Smooth muscle cell (in vitro differentiated cells): Measurements from ENCODE around the gene SGSH. TPM values are rescaled to one million over a fixed set of nuclear protein-coding genes. Genes with fewer than 3 reads are reported as not detected.

Experiments used
- DNase-seq: peaks from one replicate; lab custom pipeline; 2025; ENCODE audit not compliant: unreplicated experiment; lab: John Stamatoyannopoulos, UW
- H2AFZ ChIP-seq: fragments of 200-600 bp; sonication (generic); 2 replicates; pipeline ENCODE4 v1.6.0; 2016; ENCODE audit warnings: antibody characterized with exemption, low read depth, mild to moderate bottlenecking
- H3F3A ChIP-seq: fragments of 200-600 bp; sonication (generic); 2 replicates; pipeline ENCODE4 v1.6.0; 2017; ENCODE audit warnings: antibody characterized with exemption, low read depth
- H3K27ac ChIP-seq: fragments of 200-600 bp; sonication (generic); 2 replicates; pipeline ENCODE4 v1.5.1; 2016; ENCODE audit warnings: low read depth, mild to moderate bottlenecking
- H3K27me3 ChIP-seq: fragments of 200-600 bp; sonication (generic); 2 replicates; pipeline ENCODE4 v1.6.1; 2016; ENCODE audit warnings: low read depth, mild to moderate bottlenecking
- H3K36me3 ChIP-seq: fragments of 200-600 bp; sonication (generic); 2 replicates; pipeline ENCODE4 v1.5.1; 2016; ENCODE audit warnings: low read depth
- H3K4me1 ChIP-seq: fragments of 200-600 bp; sonication (generic); 2 replicates; pipeline ENCODE4 v1.5.1; 2016; ENCODE audit warnings: low read depth
- H3K4me2 ChIP-seq: fragments of 200-600 bp; sonication (generic); 2 replicates; pipeline ENCODE4 v1.6.0; 2016; ENCODE audit warnings: mild to moderate bottlenecking
- H3K4me3 ChIP-seq: fragments of 200-600 bp; sonication (generic); 2 replicates; pipeline ENCODE4 v1.5.1; 2016; ENCODE audit warnings: mild to moderate bottlenecking
- H3K79me2 ChIP-seq: fragments of 200-600 bp; sonication (generic); 2 replicates; pipeline ENCODE4 v1.6.0; 2016; ENCODE audit warnings: low read depth, mild to moderate bottlenecking
- H3K9ac ChIP-seq: fragments of 200-600 bp; sonication (generic); 2 replicates; pipeline ENCODE4 v1.6.0; 2016; ENCODE audit warnings: low read depth
- H3K9me3 ChIP-seq: fragments of 200-600 bp; sonication (generic); replicated peaks from 2 replicates; pipeline ENCODE4 v1.5.1; 2016; ENCODE audit warnings: low read depth
- H4K20me1 ChIP-seq: fragments of 200-600 bp; sonication (generic); 2 replicates; pipeline ENCODE4 v1.6.0; 2016; ENCODE audit warnings: low read depth
- CTCF ChIP-seq: fragments of 200-600 bp; sonication (generic); IDR thresholded peaks from 2 replicates; pipeline ENCODE4 v1.5.1; 2017; ENCODE audit warnings: borderline replicate concordance, mild to moderate bottlenecking, antibody characterized with exemption; ENCODE audit not compliant: insufficient read depth, poor library complexity, severe bottlenecking
- WGBS: methylation state at CpG from one replicate; pipeline ENCODE4 v1.1.7; 2016; ENCODE audit warnings: low lambda C conversion rate; 5-methylcytosine and 5-hydroxymethylcytosine counted together
- polyA plus RNA-seq: library from polyadenylated mRNA; unstranded; fragments of >200 nt; fragmentation: Nextera tagmentation; extraction: Ambion mirVana; gene quantifications from 2 replicates; pipeline ENCODE4 v1.2.1, GENCODE V29; 2016
- total RNA-seq: library from RNA; depleted of rRNA; stranded (reverse); fragments of >200 nt; gene quantifications from 2 replicates; pipeline ENCODE4 v1.2.3, GENCODE V29; 2014

SGSH gene
- total and polyA plus RNA-seq, 2 experiments from 2014 or later, result 5.8 to 29.2 TPM

DNA sequence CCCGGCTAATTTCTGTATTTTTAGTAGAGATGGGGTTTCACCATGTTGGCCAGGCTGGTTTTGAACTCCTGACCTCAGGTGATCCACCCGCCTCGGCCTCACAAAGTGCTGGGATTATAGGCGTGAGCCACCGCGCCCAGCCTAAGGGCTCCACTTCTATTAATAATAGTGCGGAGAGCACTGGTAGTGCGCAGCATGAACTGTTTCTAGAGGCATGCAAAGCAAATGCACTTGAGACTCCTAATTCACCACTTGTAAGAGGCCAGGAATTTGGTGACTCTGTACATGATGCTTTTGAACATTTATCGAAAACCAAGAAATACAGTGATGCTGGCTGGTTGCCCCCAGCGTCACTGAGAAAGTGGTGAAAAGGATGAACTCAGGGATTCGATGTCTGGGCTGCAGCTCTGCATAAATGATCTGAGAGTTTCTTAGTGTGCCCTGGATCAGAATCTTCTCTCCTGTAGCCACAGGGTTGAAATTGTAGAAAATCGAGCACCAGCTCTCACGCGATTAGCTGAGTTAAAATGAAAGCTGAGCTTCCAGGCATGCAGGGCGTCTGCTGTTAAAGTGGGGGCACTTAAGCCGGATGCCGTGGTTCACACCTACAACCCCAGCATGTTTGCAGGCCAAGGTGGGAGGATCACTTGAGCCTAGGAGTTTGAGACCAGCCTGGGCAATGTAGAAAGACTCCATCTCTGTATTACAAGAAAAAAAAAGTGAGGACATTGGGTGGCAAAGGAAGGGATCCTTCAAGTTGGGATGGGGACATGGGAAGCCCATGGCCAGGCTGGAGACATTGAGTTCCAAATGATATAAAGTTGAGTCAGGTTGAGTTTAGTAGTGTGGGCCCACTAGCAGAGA, 45.3 kb upstream of the SGSH start:
- no peaks in the 10 kb centered on the region for H3F3A ChIP-seq
- 97% methylated on average over 17 of the region's 17 CpGs for WGBS
- peaks cover 54% of the 10 kb centered on the region for H4K20me1 ChIP-seq
- no peak overlapping the region for H3K9ac ChIP-seq
- H3K79me2 ChIP-seq, result no peaks in the 10 kb centered on the region
- H3K36me3 ChIP-seq, result no peaks in the 10 kb centered on the region
- H3K4me3 ChIP-seq, result no peak overlapping the region
- H3K4me2 ChIP-seq, result no peak overlapping the region
- TF ChIP-seq CTCF, result no peak
- H3K9me3 ChIP-seq, result no peaks in the 10 kb centered on the region
- no peaks in the 10 kb centered on the region for H3K27me3 ChIP-seq
- H3K27ac ChIP-seq, result no peak overlapping the region
- no peak for DNase-seq
- no peak overlapping the region for H2AFZ ChIP-seq
- peaks cover 9% of the 10 kb centered on the region for H3K4me1 ChIP-seq

- no peak overlapping the region for H3K4me2 ChIP-seq
- no peak for TF ChIP-seq CTCF
- H3K9me3 ChIP-seq, result no peaks in the 10 kb centered on the region
- no peak overlapping the region for H3K4me3 ChIP-seq
- no peak overlapping the region for H3K27ac ChIP-seq
- H3K27me3 ChIP-seq, result no peaks in the 10 kb centered on the region
- no peak overlapping the region for H3K9ac ChIP-seq
- H3K79me2 ChIP-seq, result no peaks in the 10 kb centered on the region
- no peaks in the 10 kb centered on the region for H3K36me3 ChIP-seq
- 99% methylated on average over 18 of the region's 19 CpGs for WGBS
- H2AFZ ChIP-seq, result no peak overlapping the region
- H4K20me1 ChIP-seq, result peaks cover 46% of the 10 kb centered on the region
- H3F3A ChIP-seq, result peaks cover under 1% of the 10 kb centered on the region
- no peak for DNase-seq
- H3K4me1 ChIP-seq, result peaks cover 9% of the 10 kb centered on the region
Measured at GRCh38 chr17:80264205-80265075, 44.3 kb upstream of the SGSH start.

DNA sequence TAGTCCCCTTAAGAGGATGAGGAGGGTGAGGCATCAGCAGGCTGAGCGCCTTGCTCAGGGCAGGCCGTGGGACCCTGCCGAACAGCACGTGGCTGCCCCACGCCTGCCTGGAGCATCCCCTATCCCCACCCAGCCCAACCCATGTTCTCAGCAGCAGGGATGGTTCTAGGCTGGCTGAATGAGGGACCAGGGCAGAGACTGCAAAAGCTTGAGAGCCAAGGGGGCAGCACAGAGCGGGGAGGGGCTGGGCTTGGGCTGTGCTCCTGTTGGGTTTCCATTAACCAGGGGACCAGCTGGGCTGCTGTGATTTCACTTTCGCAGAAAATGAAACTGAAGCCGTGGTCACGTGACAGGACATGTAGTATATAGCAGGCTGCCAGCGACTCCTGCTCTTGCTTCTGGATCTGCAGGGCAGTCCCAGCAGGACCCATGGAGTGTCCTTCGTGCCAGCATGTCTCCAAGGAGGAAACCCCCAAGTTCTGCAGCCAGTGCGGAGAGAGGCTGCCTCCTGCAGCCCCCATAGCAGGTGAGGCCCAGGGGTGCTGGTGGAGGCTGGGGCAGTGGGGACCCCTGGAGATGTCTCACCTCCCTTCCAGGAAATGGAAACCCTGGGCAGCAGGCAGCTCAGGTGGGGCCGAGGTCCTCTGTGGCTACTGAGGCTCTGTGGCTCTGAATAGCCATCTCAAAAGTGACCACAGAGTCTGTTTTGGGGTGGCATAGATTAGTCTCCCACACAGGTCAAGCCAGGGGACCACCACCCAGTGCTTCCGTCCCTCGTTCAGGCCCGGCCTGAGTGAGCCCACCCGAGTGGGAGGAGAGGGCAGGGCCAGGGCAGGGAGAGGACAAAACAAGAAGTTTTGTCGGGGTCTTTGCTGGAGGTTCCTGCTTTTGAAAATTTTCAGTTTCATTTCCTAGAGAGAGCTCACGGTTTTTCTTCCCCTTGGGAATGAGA, 43.4 kb upstream of the SGSH start:
- no peak for TF ChIP-seq CTCF
- Histone ChIP-seq H3K27ac (no peak overlapping the region), H3K9me3 (no peaks in the 10 kb centered on the region), H2AFZ (no peak overlapping the region), H3F3A (peaks cover 10% of the 10 kb centered on the region), H3K4me3 (no peak overlapping the region), H3K9ac (no peak overlapping the region), H3K27me3 (no peaks in the 10 kb centered on the region), H3K4me1 (peaks cover 9% of the 10 kb centered on the region), H3K36me3 (no peaks in the 10 kb centered on the region), H3K79me2 (no peaks in the 10 kb centered on the region), H3K4me2 (no peak overlapping the region), H4K20me1 (peaks cover 44% of the 10 kb centered on the region)
- 90% methylated on average over 19 of the region's 19 CpGs for WGBS
- DNase-seq, result no peak
